Heart right ventricle (tissue), 16 donors: ENCODE measurements around the gene TMEM14A. TPM values are rescaled to one million over a fixed set of nuclear protein-coding genes. Genes with fewer than 3 reads are reported as not detected.

Source experiments
- ATAC-seq, 8 donors: fragments of 200-7000 bp; cut with Tn5 transposase; one replicate each; pipeline ENCODE4 v1.9.1; 2020; ENCODE audit warnings: mild to moderate bottlenecking in 8 of 8, moderate library complexity in 8 of 8, moderate number of reproducible peaks in 1 of 8
- DNase-seq, 2 donors: peaks; one replicate each; pipeline ENCODE4 v3.0.0-alpha.2; 2020
- H3K27ac ChIP-seq, 10 donors: fragments of 200-600 bp; sonication (generic) in 2 of 10; one replicate each; pipeline versions ENCODE4 v1.5.0 to v1.8.0; 2020 to 2022; ENCODE audit warnings: mild to moderate bottlenecking in 3 of 10
- H3K27me3 ChIP-seq, 7 donors: fragments of 200-600 bp; one replicate each; pipeline ENCODE4 v1.8.0; 2021 to 2022; ENCODE audit warnings: mild to moderate bottlenecking in 2 of 7
- H3K36me3 ChIP-seq, 9 donors: fragments of 200-600 bp; sonication (generic) in 1 of 9; one replicate each; pipeline versions ENCODE4 v1.5.0 to v1.8.0; 2020 to 2022; ENCODE audit warnings: mild to moderate bottlenecking in 2 of 9
- H3K4me1 ChIP-seq, 9 donors: fragments of 200-600 bp; sonication (generic) in 1 of 9; one replicate each; pipeline versions ENCODE4 v1.5.0 to v1.8.0; 2020 to 2022; ENCODE audit warnings: mild to moderate bottlenecking in 4 of 9
- H3K4me3 ChIP-seq, 10 donors: fragments of 200-600 bp; sonication (generic) in 2 of 10; one replicate each; pipeline versions ENCODE4 v1.5.0 to v1.8.0; 2020 to 2022; ENCODE audit warnings: mild to moderate bottlenecking in 7 of 10, moderate library complexity in 2 of 10
- H3K9me3 ChIP-seq, 11 donors: fragments of 200-600 bp in 10 of 11; sonication (generic) in 2 of 11; one replicate each; pipeline versions ENCODE4 v1.5.0 to v1.8.0; 2013 to 2022; ENCODE audit warnings: mild to moderate bottlenecking in 2 of 11, control low read depth in 1 of 11, moderate library complexity in 1 of 11
- WGBS, 2 donors: extraction: QIAGEN DNeasy Blood & Tissue Kit; methylation state at CpG; one replicate each; pipeline ENCODE4 v1.1.7; 2013; ENCODE audit warnings: inconsistent platforms in 1 of 2; 5-methylcytosine and 5-hydroxymethylcytosine counted together
- intact Hi-C, 10 donors: fragments of 100-400 bp; cut with DNase I; formaldehyde crosslinking; loops; one replicate each; pipeline versions ENCODE4 v1.11.1 to v1.14.2; 2022
- polyA plus RNA-seq, 2 donors: library from polyadenylated mRNA; stranded (reverse); fragments of 200-250 nt; gene quantifications; one replicate each; pipeline ENCODE4 v1.2.3, GENCODE V29; 2013
- total RNA-seq, 10 donors: library from RNA; stranded (reverse); fragmentation: NEBNext Ultra II Directional in 3 of 10; extraction: Animal tissue kit (Norgen Biotek cat#: 25700) in 3 of 10; gene quantifications; one replicate each; pipeline versions ENCODE4 v1.2.1 to v1.2.4, GENCODE V29; 2021 to 2023
- TF ChIP-seq, protein P1 (sequence below), 9 donors: fragments of 200-600 bp; sonication (generic) in 2 of 9; IDR thresholded peaks; one replicate each; pipeline versions ENCODE4 v1.5.0 to v1.8.0; 2021 to 2022; ENCODE audit warnings: antibody characterized with exemption in 9 of 9, mild to moderate bottlenecking in 5 of 9, moderate library complexity in 1 of 9
- donor health status: Arrhythmogenic right ventricular cardiomyopathy.
- donor health status: ischemic (EF 13 %, LVEDD 7.1; RV severe dilation, severe dysfunction).
- donor health status: healthy with polysubstance abuse.
- donor health status: DM: no; HTN: yes; CAD: no.
- donor health status: DM: no; HTN: no; CAD: no.
- donor health status: ischemic (EF 25% LVEDD 6.9; RV normal size, moderate dysfunction).
- donor health status: ischemic (EF 25% LVEDD 5.7; RV mildly dilated, moderate dysfunction).
- donor health status: healthy.
- donor health status: DM: yes; HTN: yes; CAD: no.
- donor health status: Ischemic cardiomyopathy.
- donor health status: ischemic (EF 35%, LVEDD 5.7; RV mildly dilated, moderate dysfunction).
- donor health status: nonischemic (EF 11% LVEDD 7.7; RV severe dilation, severe dysfunction).
- donor health status: DM: yes; HTN: yes; CAD: no.
- donor health status: PGD.
- donor health status: ischemic (EF 29% LVEDD 5.4; RV normal size, mild dysfunction).
- donor health status: nonischemic (EF 23%, LVEDD 6.1; RV moderate dilation, normal function).

Gene TMEM14A
- total and polyA plus RNA-seq, 12 donors: 5.7 to 10.0 (median 6.9) TPM

- TF ChIP-seq, protein P1, sequence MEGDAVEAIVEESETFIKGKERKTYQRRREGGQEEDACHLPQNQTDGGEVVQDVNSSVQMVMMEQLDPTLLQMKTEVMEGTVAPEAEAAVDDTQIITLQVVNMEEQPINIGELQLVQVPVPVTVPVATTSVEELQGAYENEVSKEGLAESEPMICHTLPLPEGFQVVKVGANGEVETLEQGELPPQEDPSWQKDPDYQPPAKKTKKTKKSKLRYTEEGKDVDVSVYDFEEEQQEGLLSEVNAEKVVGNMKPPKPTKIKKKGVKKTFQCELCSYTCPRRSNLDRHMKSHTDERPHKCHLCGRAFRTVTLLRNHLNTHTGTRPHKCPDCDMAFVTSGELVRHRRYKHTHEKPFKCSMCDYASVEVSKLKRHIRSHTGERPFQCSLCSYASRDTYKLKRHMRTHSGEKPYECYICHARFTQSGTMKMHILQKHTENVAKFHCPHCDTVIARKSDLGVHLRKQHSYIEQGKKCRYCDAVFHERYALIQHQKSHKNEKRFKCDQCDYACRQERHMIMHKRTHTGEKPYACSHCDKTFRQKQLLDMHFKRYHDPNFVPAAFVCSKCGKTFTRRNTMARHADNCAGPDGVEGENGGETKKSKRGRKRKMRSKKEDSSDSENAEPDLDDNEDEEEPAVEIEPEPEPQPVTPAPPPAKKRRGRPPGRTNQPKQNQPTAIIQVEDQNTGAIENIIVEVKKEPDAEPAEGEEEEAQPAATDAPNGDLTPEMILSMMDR (IDR thresholded peaks at IDR 0.05): no peak
- intact Hi-C loops: loop anchor here in 1 of 10 donors (1.0 kb wide), 1 partner anchor 32 kb away; no protein-coding TSS in a partner anchor
- Histone ChIP-seq H3K9me3 (no peaks in the 10 kb centered on the region), H3K27me3 (peaks cover 0 to 37% (median 0%) of the 10 kb centered on the region in 7 donors), H3K4me1 (no peaks in the 10 kb centered on the region), H3K27ac (no peak overlapping the region), H3K4me3 (no peak overlapping the region), H3K36me3 (peaks cover 0 to 70% (median 3%) of the 10 kb centered on the region in 9 donors)
- no peak for DNase-seq
- ATAC-seq: no peak
Measured at GRCh38 chr6:52681416-52681815, 10.5 kb downstream of the TMEM14A start.

GRCh38 chr6:52686878-52687699 lies 16.2 kb downstream of the TMEM14A start:
- intact Hi-C loops: no loop called here
- Histone ChIP-seq H3K9me3 (no peaks in the 10 kb centered on the region), H3K27ac (no peak overlapping the region), H3K4me1 (no peaks in the 10 kb centered on the region), H3K27me3 (peaks cover 0 to 52% (median 0%) of the 10 kb centered on the region in 7 donors), H3K36me3 (peaks cover 0 to 39% (median 0%) of the 10 kb centered on the region in 9 donors), H3K4me3 (no peak overlapping the region)
- ATAC-seq: no peak
- no peak for DNase-seq
- 95% methylated on average over 6 of the region's 6 CpGs for WGBS, 2 donors
- TF ChIP-seq, protein P1 (IDR thresholded peaks at IDR 0.05): no peak

DNA sequence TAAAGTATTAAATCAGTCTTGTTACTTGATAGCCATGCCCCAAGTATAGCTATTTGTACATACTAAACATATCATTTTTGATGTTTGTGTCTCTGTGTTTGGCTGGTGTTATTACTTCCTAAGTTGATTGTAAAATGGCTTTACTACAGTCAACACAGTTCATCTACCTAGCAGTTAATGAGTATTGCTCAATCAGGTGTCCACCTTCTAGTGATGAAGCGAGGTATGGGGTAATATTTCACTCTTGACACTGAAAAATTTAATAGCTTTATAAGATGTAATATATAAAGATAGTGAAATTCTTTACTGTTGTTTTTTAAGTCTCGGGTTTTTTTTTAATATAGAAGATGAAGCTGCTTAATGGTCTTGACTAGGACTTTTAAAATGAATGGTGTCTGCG lies 18.9 kb downstream of the TMEM14A start:
- WGBS, 2 donors: 95 to 98% methylated on average over 3 of the region's 3 CpGs
- intact Hi-C loops: no loop called here
- Histone ChIP-seq H3K27me3 (peaks cover 0 to 73% (median 0%) of the 10 kb centered on the region in 7 donors), H3K4me1 (no peaks in the 10 kb centered on the region), H3K4me3 (no peak overlapping the region), H3K36me3 (peaks cover 0 to 11% (median 0%) of the 10 kb centered on the region in 9 donors), H3K9me3 (no peaks in the 10 kb centered on the region), H3K27ac (no peak overlapping the region)
- DNase-seq (no peak), ATAC-seq (no peak)
- TF ChIP-seq, protein P1 (IDR thresholded peaks at IDR 0.05): no peak

GRCh38 chr6:52691718-52692117 lies 20.8 kb downstream of the TMEM14A start:
- intact Hi-C loops: no loop called here
- peaks cover 0 to 2% (median 0%) of the 10 kb centered on the region in 9 donors for H3K36me3 ChIP-seq
- TF ChIP-seq, protein P1 (IDR thresholded peaks at IDR 0.05): no peak

More at GRCh38 chr6:52691718-52692117, 20.8 kb downstream of the TMEM14A start:
- H3K4me1 ChIP-seq: no peaks in the 10 kb centered on the region
- no peak for ATAC-seq
- no peak overlapping the region for H3K27ac ChIP-seq
- H3K27me3 ChIP-seq: peaks cover 0 to 78% (median 0%) of the 10 kb centered on the region in 7 donors
- DNase-seq: no peak
- H3K9me3 ChIP-seq: no peaks in the 10 kb centered on the region
- 90 to 93% methylated on average over 2 of the region's 2 CpGs for WGBS, 2 donors
- no peak overlapping the region for H3K4me3 ChIP-seq
